GM11168 (cell line): ENCODE data around the gene HSPB2.

Source experiments
- in situ Hi-C: fragments of 300-500 bp; cut with MboI; formaldehyde crosslinking; loops from one replicate; pipeline ENCODE4 v1.12.0; 2022; ENCODE audit warnings: low sequenced_read_pairs; ENCODE audit not compliant: unreplicated experiment

The HSPB2 gene

GRCh38 chr11:111936040-111936540 is 23.6 kb downstream of the HSPB2 start:
- in situ Hi-C loops = loop anchor here (10.0 kb wide), 1 partner anchor 49 kb away; no protein-coding TSS in a partner anchor

GRCh38 chr11:111937461-111937769 is 24.9 kb downstream of the HSPB2 start:
- in situ Hi-C loops = loop anchor here (10.0 kb wide), 1 partner anchor 47 kb away; no protein-coding TSS in a partner anchor

- in situ Hi-C loops = loop anchor here (10.0 kb wide), 1 partner anchor 47 kb away; no protein-coding TSS in a partner anchor
Measured at GRCh38 chr11:111937844-111938243, 25.3 kb downstream of the HSPB2 start.

- in situ Hi-C loops = loop anchor here (10.0 kb wide), 1 partner anchor 46 kb away; no protein-coding TSS in a partner anchor
Measured at GRCh38 chr11:111938687-111939160, 26.2 kb downstream of the HSPB2 start.

- in situ Hi-C loops = loop anchor here (10.0 kb wide), 1 partner anchor 45 kb away; no protein-coding TSS in a partner anchor
Measured at GRCh38 chr11:111939836-111940604, 27.5 kb downstream of the HSPB2 start.

GRCh38 chr11:111941963-111942362 is 29.4 kb downstream of the HSPB2 start:
- in situ Hi-C loops = no loop called here

GRCh38 chr11:111942829-111943228 is 30.3 kb downstream of the HSPB2 start:
- in situ Hi-C loops = no loop called here

- in situ Hi-C loops = no loop called here
Measured at GRCh38 chr11:111944139-111944538, 31.6 kb downstream of the HSPB2 start.

GRCh38 chr11:111944651-111945051 is 32.1 kb downstream of the HSPB2 start:
- in situ Hi-C loops = no loop called here

- in situ Hi-C loops = no loop called here
Measured at GRCh38 chr11:111945198-111945597, 32.7 kb downstream of the HSPB2 start.

GRCh38 chr11:111946499-111946898 is 34.0 kb downstream of the HSPB2 start:
- in situ Hi-C loops = no loop called here

GRCh38 chr11:111947143-111947542 is 34.6 kb downstream of the HSPB2 start:
- in situ Hi-C loops = no loop called here

- in situ Hi-C loops = no loop called here
Measured at GRCh38 chr11:111949519-111950426, 37.2 kb downstream of the HSPB2 start.

GRCh38 chr11:111951565-111951964 is 39.0 kb downstream of the HSPB2 start:
- in situ Hi-C loops = no loop called here

- in situ Hi-C loops = no loop called here
Measured at GRCh38 chr11:111954154-111954553, 41.6 kb downstream of the HSPB2 start.

- in situ Hi-C loops = no loop called here
Measured at GRCh38 chr11:111957663-111958444, 45.3 kb downstream of the HSPB2 start.

GRCh38 chr11:111960916-111961315 is 48.4 kb downstream of the HSPB2 start:
- in situ Hi-C loops = no loop called here

- in situ Hi-C loops = no loop called here
Measured at GRCh38 chr11:111961389-111962300, 49.1 kb downstream of the HSPB2 start.
